ENCODE results near the gene TIFAB.

TIFAB gene

GRCh38 chr5:135422419-135422818 lies 29.7 kb downstream of the TIFAB start:
- in situ Hi-C loops (cut with HindIII; ENCODE audit: low sequenced_read_pairs): no loop called here
- TF ChIP-seq CTCF (IDR thresholded peaks at IDR 0.05; ENCODE audit: low read depth, low read length): no peak
- H3K4me3 ChIP-seq (ENCODE audit: low read depth, low read length): no peak overlapping the region
- DNase-seq (ENCODE audit: low read depth, low spot score): no peak

- no peak for DNase-seq (ENCODE audit: low read depth, low spot score)
- no peak overlapping the region for H3K4me3 ChIP-seq (ENCODE audit: low read depth, low read length)
- in situ Hi-C loops (cut with HindIII; ENCODE audit: low sequenced_read_pairs): no loop called here
- TF ChIP-seq CTCF (IDR thresholded peaks at IDR 0.05; ENCODE audit: low read depth, low read length): no peak
These were observed 35.1 kb downstream of the TIFAB start for GRCh38 chr5:135417083-135417482.

- no peak for TF ChIP-seq CTCF (IDR thresholded peaks at IDR 0.05; ENCODE audit: low read depth, low read length)
- H3K4me3 ChIP-seq (ENCODE audit: low read depth, low read length): no peak overlapping the region
- in situ Hi-C loops (cut with HindIII; ENCODE audit: low sequenced_read_pairs): no loop called here
- no peak for DNase-seq (ENCODE audit: low read depth, low spot score)
These were observed 47.1 kb downstream of the TIFAB start for GRCh38 chr5:135405082-135405481.

GRCh38 chr5:135402031-135402430 lies 50.1 kb downstream of the TIFAB start:
- DNase-seq (ENCODE audit: low read depth, low spot score): no peak
- TF ChIP-seq CTCF (IDR thresholded peaks at IDR 0.05; ENCODE audit: low read depth, low read length): no peak
- no peak overlapping the region for H3K4me3 ChIP-seq (ENCODE audit: low read depth, low read length)
- in situ Hi-C loops (cut with HindIII; ENCODE audit: low sequenced_read_pairs): no loop called here

- in situ Hi-C loops (cut with HindIII; ENCODE audit: low sequenced_read_pairs): no loop called here
These were observed 51.3 kb downstream of the TIFAB start for GRCh38 chr5:135400866-135401265.

GRCh38 chr5:135399794-135400542 lies 52.2 kb downstream of the TIFAB start:
- no peak for DNase-seq (ENCODE audit: low read depth, low spot score)
- in situ Hi-C loops (cut with HindIII; ENCODE audit: low sequenced_read_pairs): no loop called here
- no peak for TF ChIP-seq CTCF (IDR thresholded peaks at IDR 0.05; ENCODE audit: low read depth, low read length)
- H3K4me3 ChIP-seq (ENCODE audit: low read depth, low read length): peak overlapping the region; percentile 61

More at GRCh38 chr5:135400866-135401265, 51.3 kb downstream of the TIFAB start:
- H3K4me3 ChIP-seq (ENCODE audit: low read depth, low read length): no peak overlapping the region
- no peak for TF ChIP-seq CTCF (IDR thresholded peaks at IDR 0.05; ENCODE audit: low read depth, low read length)
- DNase-seq (ENCODE audit: low read depth, low spot score): no peak

Data from astrocyte of the spinal cord (primary cell).